IMR-90 (cell line): ENCODE measurements around the gene ASCL3. TPM values are rescaled to one million over a fixed set of nuclear protein-coding genes. Genes with fewer than 3 reads are reported as not detected.
A peak's percentile ranks its signal among the peaks of the same experiment; 100 is the strongest.

Source experiments
- ATAC-seq: fragments of 200-7000 bp; cut with Tn5 transposase; 2 replicates; pipeline ENCODE4 v1.9.1; 2020; ENCODE audit warnings: low read depth, mild to moderate bottlenecking, moderate library complexity
- BruUV-seq: library from RNA; stranded (reverse); fragments of 400-500 nt; replicated peaks from 2 replicates; lab custom pipeline; 2021; lab: Mats Ljungman, UMichigan
- CTCF ChIA-PET: fragments of 300-600 bp; formaldehyde crosslinking; extraction: SDS; loops from one replicate; lab custom pipeline; 2021; ENCODE audit warnings: antibody characterized with exemption; lab: Yijun Ruan, JAX
- POLR2A ChIA-PET: fragments of 300-600 bp; sonication (Branson Sonifier 250); formaldehyde crosslinking; loops from one replicate; lab custom pipeline; 2022; ENCODE audit warnings: antibody characterized with exemption; ENCODE audit not compliant: unreplicated experiment; lab: Charles Lee
- DNase-seq: peaks from one replicate; pipeline ENCODE4 v3.0.0; 2013
- H2AFZ ChIP-seq: replicated peaks from 2 replicates; pipeline ENCODE3; 2013; ENCODE audit warnings: low read length, mild to moderate bottlenecking; ENCODE audit not compliant: poor library complexity
- H2AK5ac ChIP-seq: 2 replicates; pipeline ENCODE4 v1.6.1; 2013; ENCODE audit warnings: low read depth, low read length, inconsistent platforms
- H2AK9ac ChIP-seq: replicated peaks from 2 replicates; pipeline ENCODE3; 2013; ENCODE audit warnings: mild to moderate bottlenecking, low read depth, low read length, moderate library complexity; ENCODE audit not compliant: poor library complexity
- H2BK120ac ChIP-seq: 2 replicates; pipeline ENCODE4 v1.6.1; 2013; ENCODE audit warnings: low read depth, low read length, inconsistent platforms
- H2BK15ac ChIP-seq: 3 replicates; pipeline ENCODE4 v1.6.1; 2013; ENCODE audit warnings: low read depth, low read length, inconsistent platforms
- H2BK20ac ChIP-seq: 2 replicates; pipeline ENCODE4 v1.6.1; 2013; ENCODE audit warnings: low read depth, mild to moderate bottlenecking, inconsistent platforms, low read length, moderate library complexity
- H2BK5ac ChIP-seq: 2 replicates; pipeline ENCODE4 v1.6.1; 2013; ENCODE audit warnings: mild to moderate bottlenecking, low read depth, low read length, inconsistent platforms; ENCODE audit not compliant: poor library complexity, severe bottlenecking
- H3K14ac ChIP-seq: replicated peaks from 2 replicates; pipeline ENCODE4 v1.6.1; 2013; ENCODE audit warnings: low read depth, low read length, inconsistent platforms
- H3K18ac ChIP-seq: 2 replicates; pipeline ENCODE4 v1.6.1; 2013; ENCODE audit warnings: low read depth, low read length, control low read depth
- H3K23ac ChIP-seq: 2 replicates; pipeline ENCODE4 v1.6.1; 2013; ENCODE audit warnings: low read depth, low read length, inconsistent platforms
- H3K27ac ChIP-seq: 2 replicates; pipeline ENCODE4 v1.5.1; 2013; ENCODE audit warnings: mild to moderate bottlenecking, control low read depth, low read length; ENCODE audit not compliant: insufficient read depth
- H3K27me3 ChIP-seq: 2 replicates; pipeline ENCODE4 v1.6.1; 2013; ENCODE audit warnings: low read length; ENCODE audit not compliant: control insufficient read depth, insufficient read depth
- H3K36me3 ChIP-seq: 2 replicates; pipeline ENCODE4 v1.6.1; 2013; ENCODE audit warnings: low read length, mixed read lengths; ENCODE audit not compliant: control insufficient read depth, insufficient read depth
- H3K4ac ChIP-seq: 2 replicates; pipeline ENCODE4 v1.6.1; 2013; ENCODE audit warnings: low read depth, low read length, inconsistent platforms
- H3K4me1 ChIP-seq: 2 replicates; pipeline ENCODE4 v1.6.1; 2013; ENCODE audit warnings: low read length, mixed read lengths; ENCODE audit not compliant: control insufficient read depth, insufficient read depth
- H3K4me2 ChIP-seq: 2 replicates; pipeline ENCODE4 v1.6.1; 2013; ENCODE audit warnings: low read depth, mild to moderate bottlenecking, control low read depth, low read length, moderate library complexity
- H3K4me3 ChIP-seq: 2 replicates; pipeline ENCODE4 v1.5.1; 2013; ENCODE audit warnings: low read depth, mild to moderate bottlenecking, control low read depth, low read length, moderate library complexity; ENCODE audit not compliant: insufficient read depth
- H3K56ac ChIP-seq: 2 replicates; pipeline ENCODE4 v1.6.1; 2013; ENCODE audit warnings: low read length, inconsistent platforms; ENCODE audit not compliant: insufficient read depth; ENCODE audit errors: extremely low read depth
- H3K79me1 ChIP-seq, 2 experiments: 2 replicates each; pipeline ENCODE4 v1.6.1; 2013; ENCODE audit warnings: low read length in 2 of 2, inconsistent platforms in 1 of 2, low read depth in 1 of 2
- H3K9ac ChIP-seq: 2 replicates; pipeline ENCODE4 v1.6.1; 2013; ENCODE audit warnings: low read depth, low read length, control low read depth
- H3K9me1 ChIP-seq: 2 replicates; pipeline ENCODE4 v1.6.1; 2013; ENCODE audit warnings: low read length, inconsistent platforms; ENCODE audit not compliant: insufficient read depth
- H3K9me3 ChIP-seq: 2 replicates; pipeline ENCODE4 v1.6.1; 2013; ENCODE audit warnings: low read length; ENCODE audit not compliant: control insufficient read depth, insufficient read depth
- H4K20me1 ChIP-seq: 2 replicates; pipeline ENCODE4 v1.6.1; 2013; ENCODE audit warnings: low read length, inconsistent platforms; ENCODE audit not compliant: insufficient read depth
- H4K5ac ChIP-seq: 2 replicates; pipeline ENCODE4 v1.6.1; 2013; ENCODE audit warnings: mild to moderate bottlenecking, low read depth, low read length, control low read depth
- H4K8ac ChIP-seq, 2 experiments: 2 replicates each; pipeline ENCODE4 v1.6.1; 2013; ENCODE audit warnings: low read depth in 2 of 2, low read length in 2 of 2, control low read depth in 1 of 2, inconsistent platforms in 1 of 2
- H4K91ac ChIP-seq: 2 replicates; pipeline ENCODE4 v1.6.1; 2013; ENCODE audit warnings: low read depth, low read length, inconsistent platforms; ENCODE audit not compliant: insufficient read depth
- BHLHE40 ChIP-seq: fragments of 150-350 bp; IDR thresholded peaks from 2 replicates; pipeline ENCODE4 v1.6.1; 2016; ENCODE audit warnings: mild to moderate bottlenecking, low read depth, low read length
- CHD1 ChIP-seq: IDR thresholded peaks from 2 replicates; pipeline ENCODE4 v1.6.1; 2012; ENCODE audit warnings: low read depth, low read length, improper control_type of control experiment
- CTCF ChIP-seq: conservative IDR thresholded peaks from 2 replicates; pipeline ENCODE4 v1.5.1; 2012; ENCODE audit warnings: mild to moderate bottlenecking, low read depth, low read length, improper control_type of control experiment
- FOS ChIP-seq: fragments of 150-350 bp; IDR thresholded peaks from 2 replicates; pipeline ENCODE4 v1.6.1; 2016; ENCODE audit warnings: low read depth, low read length
- MAFK ChIP-seq: IDR thresholded peaks from 2 replicates; pipeline ENCODE4 v1.6.1; 2012; ENCODE audit warnings: low read depth, low read length, improper control_type of control experiment
- MAZ ChIP-seq: IDR thresholded peaks from 2 replicates; pipeline ENCODE4 v1.6.1; 2012; ENCODE audit warnings: low read depth, mild to moderate bottlenecking, low read length, improper control_type of control experiment, moderate library complexity, borderline replicate concordance
- NFE2L2 ChIP-seq: fragments of 150-350 bp; IDR thresholded peaks from 2 replicates; pipeline ENCODE4 v1.6.1; 2016; ENCODE audit warnings: low read depth, mild to moderate bottlenecking, low read length
- POLR2A ChIP-seq: IDR thresholded peaks from 2 replicates; pipeline ENCODE4 v1.6.1; 2012; ENCODE audit warnings: mild to moderate bottlenecking, low read depth, low read length
- RAD21 ChIP-seq: IDR thresholded peaks from 2 replicates; pipeline ENCODE4 v1.6.1; 2012; ENCODE audit warnings: low read length, improper control_type of control experiment
- RCOR1 ChIP-seq: IDR thresholded peaks from 2 replicates; pipeline ENCODE4 v1.6.1; 2012; ENCODE audit warnings: mild to moderate bottlenecking, low read length, improper control_type of control experiment; ENCODE audit not compliant: insufficient replicate concordance
- RFX5 ChIP-seq: IDR thresholded peaks from 2 replicates; pipeline ENCODE4 v1.8.0; 2012; ENCODE audit warnings: low read depth, mild to moderate bottlenecking, low read length, moderate library complexity
- USF2 ChIP-seq: fragments of 150-350 bp; IDR thresholded peaks from 2 replicates; pipeline ENCODE4 v1.6.1; 2017; ENCODE audit warnings: mild to moderate bottlenecking, antibody characterized with exemption, low read length, low read depth
- WGBS, 2 experiments: methylation state at CpG; one replicate each; pipeline versions ENCODE4 v1.1.5 to v1.1.7; 2013; ENCODE audit warnings: missing lambda C conversion rate in 2 of 2; ENCODE audit not compliant: insufficient read length in 1 of 2; ENCODE audit errors: extremely low coverage in 2 of 2; 5-methylcytosine and 5-hydroxymethylcytosine counted together
- dilution Hi-C: fragments of 300-500 bp; cut with HindIII; formaldehyde crosslinking; loops from one replicate; pipeline ENCODE4 v1.14.3; 2018; ENCODE audit warnings: low sequenced_read_pairs; ENCODE audit not compliant: unreplicated experiment
- in situ Hi-C: fragments of 300-500 bp; cut with MboI; formaldehyde crosslinking; loops from 3 replicates; pipeline ENCODE4 v1.14.3; 2019; ENCODE audit warnings: low sequenced_read_pairs, inconsistent platforms, mixed read lengths
- intact Hi-C: fragments of 100-400 bp; cut with micrococcal nuclease; formaldehyde crosslinking; loops from 2 replicates; pipeline ENCODE4 v1.10.0; 2022
- polyA plus RNA-seq, 3 experiments: library from polyadenylated mRNA; depleted of rRNA; stranded (reverse); fragments of >200 nt; gene quantifications; 2 replicates each; pipeline ENCODE4 v1.2.3, GENCODE V29; 2012; ENCODE audit warnings: low replicate concordance in 1 of 3
- total RNA-seq: library from RNA; depleted of rRNA; stranded (reverse); fragments of >200 nt; gene quantifications from 2 replicates; pipeline ENCODE4 v1.2.3, GENCODE V29; 2012

ASCL3 gene
- total and polyA plus RNA-seq, 2 of the 4 experiments (the other 2 are of a cell fraction) = not detected

- intact Hi-C loops = loop anchor here (1.0 to 5.0 kb wide), 2 partner anchors 91 to 174 kb away; no protein-coding TSS in a partner anchor
- POLR2A ChIA-PET = no interaction called here
- CTCF ChIA-PET = interaction anchor here (1.8 kb wide), 1 partner anchor 174 kb away, joined by 5 read pairs; no protein-coding TSS in a partner anchor
- Histone ChIP-seq H2BK15ac (no peak overlapping the region), H4K91ac (peak overlapping the region; percentile 39; the same call in 1 of the 2 replicates), H3K4me1 (peaks cover 8% of the 10 kb centered on the region), H3K9ac (peak overlapping the region; percentile 26), H2AFZ (peak overlapping the region; percentile 98), H3K9me3 (no peaks in the 10 kb centered on the region), H2BK20ac (no peak overlapping the region), H3K14ac (peak overlapping the region; percentile 23; the same call in 1 of the 2 replicates), H3K36me3 (no peaks in the 10 kb centered on the region), H2BK5ac (peak overlapping the region; percentile 12), H2AK5ac (peak overlapping the region; percentile 60; the same call in 1 of the 2 replicates), H3K27me3 (no peaks in the 10 kb centered on the region), H3K23ac (peak overlapping the region; percentile 67), H4K20me1 (no peaks in the 10 kb centered on the region), H2AK9ac (peak overlapping the region; percentile 98), H3K9me1 (0 out of 2 replicates have a peak, but pooled peaks cover 4% of the 10 kb centered on the region), H2BK120ac (peak overlapping the region; percentile 36; the same call in 1 of the 2 replicates), H3K79me1 (peaks cover 24 to 55% of the 10 kb centered on the region in 2 experiments), H4K8ac (peak overlapping the region; percentile 77 to 99; a peak in 2 of 4 replicates), H3K4ac (peak overlapping the region; percentile 17), H3K56ac (no peak overlapping the region), H3K27ac (peak overlapping the region; percentile 60), H3K4me2 (peak overlapping the region; percentile 73), H3K4me3 (peak overlapping the region; percentile 63), H4K5ac (peak overlapping the region; percentile 5), H3K18ac (no peak overlapping the region)
- dilution Hi-C loops = no loop called here
- no TSS peak for BruUV-seq
- DNase-seq = no peak
- in situ Hi-C loops = loop anchor here (25.0 kb wide), 1 partner anchor 726 kb away; no protein-coding TSS in a partner anchor
- WGBS, 2 experiments = 4% methylated on average over 16 of the region's 39 CpGs; no CpG with 5 or more reads in 1 of the 2 experiments
- TF ChIP-seq MAFK (no peak), CHD1 (no peak), FOS (no peak), USF2 (no peak), RFX5 (no peak), POLR2A (no peak), CTCF (no peak), RCOR1 (no peak), RAD21 (no peak), BHLHE40 (no peak), NFE2L2 (no peak), MAZ (no peak)
- ATAC-seq = peak; percentile 53
Observed at GRCh38 chr11:8963569-8964323, 20.9 kb upstream of the ASCL3 start.
